GM21717 (cell line): ENCODE data around the gene MYPN.
A peak's percentile ranks its signal among the peaks of the same experiment; 100 is the strongest.
"Not testable (repeated sequence)": the region's sequence is repeated elsewhere in the genome, so short reads cannot be mapped to it uniquely, and the experiment has no call there.

Experiments
- ATAC-seq: cut with Tn5 transposase; IDR thresholded peaks from one replicate; pipeline ENCODE4 v1.9.1; 2021; ENCODE audit warnings: mild to moderate bottlenecking, moderate library complexity; ENCODE audit not compliant: unreplicated experiment

The MYPN gene

DNA sequence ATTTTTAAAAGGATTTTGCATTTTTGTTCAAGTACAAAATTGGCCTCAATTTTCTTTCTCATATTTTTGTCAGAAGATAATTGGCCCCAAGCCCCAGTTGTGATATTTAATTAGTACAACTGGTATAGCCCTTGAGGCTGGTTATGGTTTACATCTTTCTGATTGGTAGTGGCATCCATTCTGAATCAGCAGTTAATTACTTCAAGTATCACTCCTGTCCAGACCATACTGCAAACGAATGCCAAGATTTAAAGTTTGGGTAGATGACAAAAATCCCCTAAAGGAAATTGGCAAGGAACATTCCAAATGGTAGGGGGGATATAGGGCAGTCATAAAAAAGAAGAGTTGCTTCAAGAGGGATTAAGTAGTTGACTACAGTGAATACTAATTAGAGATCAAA lies 23.1 kb downstream of the MYPN start:
- ATAC-seq, result no peak

DNA sequence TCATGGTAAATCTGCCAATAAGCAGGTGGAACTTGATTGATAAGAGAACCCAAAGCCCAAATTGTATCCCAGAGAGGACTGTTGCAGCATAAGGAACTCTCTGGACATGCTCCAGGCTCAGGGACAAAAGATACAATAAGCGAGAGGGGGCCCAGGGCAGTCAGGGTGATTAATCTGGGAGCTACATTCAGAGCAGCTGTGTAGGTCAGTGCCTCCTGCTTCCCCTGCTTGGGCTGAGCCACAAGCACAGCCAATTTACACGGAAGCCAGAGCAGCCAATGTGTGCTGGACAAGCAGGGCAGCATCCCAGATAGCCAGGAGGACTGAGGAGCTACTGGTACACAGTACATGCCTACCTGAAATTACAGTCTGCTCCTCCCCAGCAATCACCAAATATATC lies 24.2 kb downstream of the MYPN start:
- no peak for ATAC-seq

DNA sequence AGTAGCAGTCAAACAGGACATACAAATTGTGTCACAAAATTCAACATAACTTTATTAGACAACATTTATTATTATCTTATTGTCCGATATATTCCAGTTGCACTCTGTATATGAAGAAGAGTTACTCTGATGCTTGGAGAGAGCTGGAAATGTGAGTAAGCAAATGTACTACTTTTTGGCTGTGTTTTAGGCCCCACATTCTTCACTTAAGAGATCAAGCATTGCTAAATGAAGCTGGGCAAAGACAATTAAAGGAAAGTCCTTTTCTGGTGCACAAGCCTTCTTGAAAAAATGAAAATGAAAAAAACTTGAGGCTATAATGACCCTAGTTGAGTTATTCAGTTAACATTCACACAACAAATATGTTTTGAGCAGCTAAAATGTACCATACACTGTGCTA lies 26.1 kb downstream of the MYPN start:
- no peak for ATAC-seq

DNA sequence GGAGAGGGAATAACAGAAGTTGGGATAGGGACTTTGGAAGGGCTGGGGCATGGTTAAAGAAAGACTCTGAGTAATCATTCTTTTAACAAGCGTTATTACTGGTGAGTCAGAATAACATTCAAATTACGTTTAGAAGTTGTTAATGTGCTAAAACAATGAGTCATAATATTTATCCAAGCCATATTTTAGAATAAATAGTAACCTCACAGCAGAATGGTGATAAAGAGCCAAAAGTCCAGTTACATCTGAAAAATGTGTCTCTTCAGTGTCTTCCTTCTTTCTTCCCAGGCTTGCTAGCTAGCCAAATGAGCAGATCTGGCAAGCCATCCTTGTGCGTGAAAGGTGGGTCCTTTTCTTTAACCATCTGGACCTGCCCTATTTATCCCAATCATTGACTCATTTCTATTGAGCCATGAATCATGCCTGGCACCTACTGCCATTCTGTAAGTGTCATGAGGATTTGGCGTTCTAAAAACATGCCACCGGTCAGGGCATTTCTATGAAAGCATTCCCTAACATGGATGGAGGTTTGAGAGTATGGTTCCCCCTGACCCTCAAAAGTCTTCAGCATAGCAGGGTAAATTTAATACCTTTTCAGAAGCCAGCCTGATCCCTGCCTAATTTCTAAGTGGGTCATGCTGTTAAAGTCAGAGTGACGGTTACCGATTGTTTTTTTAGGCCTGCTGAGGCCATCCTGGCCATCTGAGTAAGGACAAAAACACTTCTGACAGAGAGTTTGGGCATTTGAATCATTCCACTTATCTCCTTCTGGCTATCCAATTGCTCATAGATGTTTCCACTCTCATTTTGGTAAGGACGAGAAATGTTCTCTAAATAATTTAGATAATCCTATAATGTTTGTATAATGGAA lies 26.9 kb downstream of the MYPN start:
- no peak for ATAC-seq

DNA sequence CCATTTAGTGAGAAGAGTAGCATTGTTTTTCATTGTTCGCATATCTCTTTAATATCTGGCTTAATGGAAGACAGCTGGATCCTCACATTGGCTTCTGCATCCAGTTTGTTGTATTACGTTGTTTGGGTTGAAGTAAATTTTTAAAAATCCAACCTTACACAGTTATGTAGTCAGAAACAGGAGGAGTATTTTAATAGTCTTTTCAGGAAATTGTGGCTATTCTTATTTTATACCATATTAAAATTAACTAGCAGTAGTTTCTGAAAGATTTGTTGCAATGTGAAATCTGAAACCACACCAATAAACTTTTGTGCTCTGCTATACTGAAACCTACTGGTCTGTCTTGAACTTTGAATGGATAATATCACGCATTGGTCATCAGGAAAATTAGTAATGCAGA lies 27.9 kb downstream of the MYPN start:
- ATAC-seq, result no peak

DNA sequence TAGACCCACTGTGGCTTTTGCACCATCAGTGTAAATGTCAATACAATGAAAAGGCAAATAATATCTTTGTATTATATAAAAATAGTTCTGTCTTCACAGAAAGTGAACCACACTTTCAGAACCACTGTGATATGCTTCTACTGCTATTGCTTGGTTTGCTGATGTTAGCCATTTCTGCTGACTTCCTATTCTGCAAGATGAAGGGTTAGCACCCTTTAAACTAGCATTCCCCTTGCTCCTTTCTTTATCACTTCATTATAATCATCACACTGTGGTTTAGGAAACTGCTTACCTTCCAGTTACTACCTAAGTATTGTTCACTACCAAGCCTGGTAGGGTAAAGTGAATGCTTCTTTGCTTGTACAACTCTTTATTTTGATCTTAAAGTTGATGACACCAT lies 29.2 kb downstream of the MYPN start:
- no peak for ATAC-seq

DNA sequence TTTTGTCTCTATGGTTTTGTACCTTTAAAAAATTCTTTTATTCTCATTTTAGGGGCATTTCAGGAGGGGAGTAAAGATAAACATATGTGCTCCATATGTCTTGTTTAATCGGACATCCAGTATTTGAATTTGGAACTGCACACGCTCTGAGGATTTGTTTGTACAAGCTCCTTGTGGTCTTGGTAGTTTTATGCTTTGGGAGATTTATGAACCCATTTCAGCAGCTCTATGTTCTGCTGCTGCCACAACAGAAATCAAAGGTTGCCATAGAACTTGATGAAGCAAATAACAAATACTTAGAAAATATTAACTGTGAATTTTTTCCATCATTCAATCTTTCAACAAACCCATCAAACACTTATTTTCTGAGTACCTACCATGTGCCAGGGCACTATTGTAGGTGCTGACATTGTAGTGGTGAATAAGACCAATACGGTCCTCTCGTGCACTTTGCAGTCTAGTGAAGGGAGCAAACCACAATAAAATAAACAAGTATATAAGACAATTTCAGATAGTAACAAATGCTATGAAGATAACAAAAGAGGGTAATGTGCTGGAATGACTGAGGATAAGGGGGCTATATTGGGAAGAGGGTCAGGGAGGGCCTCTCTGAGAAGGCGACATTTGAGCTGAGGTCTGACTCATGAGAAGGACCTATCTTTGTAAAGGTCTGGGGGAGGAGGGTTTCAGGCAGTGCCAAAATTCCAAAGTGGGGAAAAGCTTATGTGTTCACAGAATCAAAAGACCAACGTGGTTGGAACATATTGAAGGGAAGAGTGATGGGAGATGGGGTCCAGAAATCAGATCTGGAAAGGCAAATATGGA lies 30.4 kb downstream of the MYPN start:
- no peak for ATAC-seq

DNA sequence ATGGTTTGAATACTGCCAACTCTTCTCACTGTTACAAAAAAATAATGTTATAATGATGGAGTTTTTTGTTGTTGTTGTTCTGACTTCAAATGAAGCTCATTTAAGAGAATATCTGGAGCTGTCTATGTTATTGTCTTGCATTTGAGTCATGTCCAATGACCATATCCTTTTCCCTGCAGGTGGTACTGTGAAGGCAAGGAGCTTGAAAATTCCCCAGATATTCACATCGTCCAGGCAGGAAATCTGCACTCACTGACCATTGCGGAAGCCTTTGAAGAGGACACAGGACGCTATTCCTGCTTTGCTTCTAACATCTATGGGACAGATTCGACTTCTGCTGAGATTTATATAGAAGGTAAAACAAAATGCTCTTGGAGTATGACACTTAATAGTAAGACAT lies 33.5 kb downstream of the MYPN start:
- no peak for ATAC-seq

DNA sequence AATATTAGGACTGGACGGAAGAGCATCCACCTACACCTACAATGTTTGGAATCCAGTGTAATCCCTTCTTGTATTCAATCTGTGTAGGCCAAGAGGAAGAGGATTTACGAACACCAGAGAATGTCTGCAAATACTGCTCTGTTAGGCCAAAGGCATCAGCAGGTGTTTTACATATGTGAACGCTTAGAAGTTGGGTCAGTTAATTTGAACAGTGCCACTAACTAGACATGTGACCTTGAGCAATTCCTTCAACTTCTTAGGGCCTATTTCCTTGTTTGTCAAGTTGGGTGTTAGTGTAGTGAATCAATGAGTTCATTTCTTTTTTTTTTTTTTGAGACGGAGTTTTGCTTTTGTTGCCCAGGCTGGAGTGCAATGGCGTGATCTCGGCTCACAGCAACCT lies 35.4 kb downstream of the MYPN start:
- no peak for ATAC-seq

- ATAC-seq, result no peak
These were observed 36.4 kb downstream of the MYPN start for GRCh38 chr10:68145705-68146104.

DNA sequence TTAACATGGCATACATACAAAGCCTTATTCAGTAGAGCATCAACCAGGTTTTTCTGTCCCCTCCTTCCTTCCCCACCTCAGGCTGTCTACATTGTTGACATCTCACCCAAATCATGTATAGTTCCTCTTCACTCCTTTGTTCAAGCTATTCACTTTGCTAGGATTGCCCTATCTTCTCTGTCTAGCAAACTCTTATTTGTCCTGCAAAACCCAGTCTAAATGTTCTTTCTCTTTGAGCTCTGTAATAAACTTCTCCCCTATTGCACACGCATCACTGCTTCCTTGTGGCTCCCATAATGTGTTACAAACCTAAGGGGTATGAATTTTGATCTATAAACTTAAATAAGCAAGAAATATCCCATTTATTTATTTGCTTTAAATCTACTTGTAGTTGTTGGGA lies 36.8 kb downstream of the MYPN start:
- ATAC-seq, result no peak

GRCh38 chr10:68151453-68151852 lies 42.2 kb downstream of the MYPN start:
- no peak for ATAC-seq

DNA sequence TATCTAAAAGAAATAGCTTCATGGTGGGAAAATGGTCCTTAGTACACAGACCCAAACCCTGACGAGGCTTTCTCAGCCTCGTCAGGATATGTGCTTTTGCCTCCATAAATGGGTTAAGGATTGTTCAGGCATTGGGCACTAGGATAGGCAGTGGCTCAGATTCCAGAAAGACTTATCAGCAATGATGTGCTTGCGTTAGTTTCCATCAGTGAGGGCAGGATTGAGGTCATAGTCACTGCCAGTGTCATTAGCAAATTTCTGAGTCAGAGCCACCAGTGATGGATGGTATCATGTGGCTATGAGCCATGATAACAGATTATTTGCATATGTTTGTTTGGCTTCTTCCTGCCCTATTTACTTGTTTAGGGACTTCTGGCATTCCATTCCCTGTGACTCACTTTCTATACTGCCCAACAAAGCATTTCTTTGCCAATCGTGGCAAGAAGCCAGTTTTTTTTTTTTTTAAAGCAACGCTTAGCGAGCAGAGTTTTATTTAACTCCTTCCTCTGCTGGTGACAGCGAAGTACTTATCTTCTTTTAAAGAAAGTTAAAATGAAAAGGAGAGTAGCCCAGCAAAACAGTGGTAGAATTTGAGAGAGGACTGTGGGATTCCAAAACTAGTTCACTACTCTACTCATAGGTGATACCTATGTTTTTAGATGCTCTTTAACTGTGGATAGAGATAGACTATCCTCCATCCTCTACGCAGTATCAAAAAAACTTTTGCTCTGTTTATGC lies 44.4 kb downstream of the MYPN start:
- no peak for ATAC-seq

- ATAC-seq, result no peak
These were observed 44.9 kb downstream of the MYPN start for GRCh38 chr10:68154211-68154497.

GRCh38 chr10:68155615-68156210 lies 46.4 kb downstream of the MYPN start:
- no peak for ATAC-seq

DNA sequence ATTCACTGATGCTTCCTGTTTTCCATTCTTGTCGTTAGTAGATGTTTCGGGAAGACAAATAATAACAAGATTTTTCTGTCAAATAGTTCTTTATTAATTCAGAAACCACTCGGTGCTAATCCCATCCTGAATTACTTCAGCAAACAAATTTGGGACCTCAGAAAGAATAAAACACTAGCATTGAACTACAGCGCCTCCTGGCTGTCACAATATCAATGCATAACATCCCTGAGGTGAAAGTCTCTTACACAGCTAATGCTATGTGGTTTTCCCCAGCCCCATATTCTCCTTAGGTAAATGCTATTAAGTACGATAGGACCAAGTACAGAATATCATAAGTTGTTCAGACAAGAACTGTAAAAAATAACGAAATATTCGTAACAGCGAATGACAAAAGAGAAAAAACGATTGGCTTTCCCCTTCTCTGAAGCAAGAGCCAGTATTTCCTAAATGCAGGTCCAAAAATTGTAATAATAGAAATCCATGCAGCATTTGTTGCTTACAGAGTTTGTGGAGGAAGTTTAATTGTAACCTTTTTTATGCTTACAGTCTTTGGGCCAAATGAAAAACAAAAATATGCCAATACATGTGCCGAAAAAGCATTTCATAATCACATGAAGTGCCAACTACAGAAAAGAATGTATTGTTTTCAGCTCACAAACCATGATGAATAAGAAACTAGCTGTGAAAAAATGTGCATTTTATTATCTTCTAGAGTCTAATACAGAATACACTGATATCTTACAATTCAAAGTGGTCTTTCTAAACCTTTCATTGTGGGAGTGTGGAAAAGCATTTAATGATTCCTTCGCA lies 47.3 kb downstream of the MYPN start:
- ATAC-seq, result no peak

GRCh38 chr10:68157522-68157921 lies 48.2 kb downstream of the MYPN start:
- not testable (repeated sequence) for ATAC-seq

DNA sequence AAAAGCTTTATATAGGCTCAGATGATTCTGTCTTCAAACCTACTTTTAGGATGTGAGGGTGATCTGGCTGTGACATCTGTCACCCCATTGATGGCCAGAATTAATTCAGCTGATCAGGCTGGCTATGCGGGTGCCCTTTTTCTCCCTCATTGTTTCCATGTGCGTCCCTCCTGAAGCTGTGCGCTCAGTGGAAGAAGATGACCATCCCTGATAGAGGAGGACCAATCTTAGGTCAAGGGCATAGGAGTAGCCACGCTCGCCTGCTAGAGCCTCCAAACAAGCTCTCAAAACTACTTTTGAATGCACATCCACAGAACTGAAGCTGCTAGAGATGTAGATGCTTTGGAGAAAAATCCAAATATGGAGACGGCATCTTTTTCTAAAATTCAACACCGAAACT lies 48.7 kb downstream of the MYPN start:
- ATAC-seq, result no peak

GRCh38 chr10:68163735-68164134 lies 54.4 kb downstream of the MYPN start:
- peak; percentile 95 for ATAC-seq

DNA sequence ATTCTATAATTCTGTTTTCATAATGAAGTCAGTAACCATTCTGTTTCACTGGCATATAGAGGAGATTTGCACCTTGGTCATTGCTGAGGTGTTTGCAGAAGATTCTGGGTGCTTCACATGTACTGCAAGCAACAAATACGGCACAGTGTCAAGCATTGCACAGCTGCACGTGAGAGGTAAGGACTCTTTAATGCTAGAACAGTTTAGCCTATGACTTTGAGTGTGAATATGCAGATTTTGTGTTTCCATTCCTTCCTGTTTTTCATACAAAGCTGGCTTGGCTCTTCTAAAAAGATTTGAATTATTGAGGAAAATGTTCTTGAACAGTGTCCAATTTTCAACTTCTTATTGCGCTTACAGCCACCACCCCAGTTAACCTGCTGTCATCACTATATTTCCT lies 56.4 kb downstream of the MYPN start:
- no peak for ATAC-seq
